Measurements from ENCODE around the gene ROR2. TPM values are rescaled to one million over a fixed set of nuclear protein-coding genes. Genes with fewer than 3 reads are reported as not detected.

The ROR2 gene
- total and polyA plus RNA-seq, 2 of the 8 experiments (the other 6 are each of a cell fraction or from before 2014, with no cell fraction given) = 2.7 to 4.3 TPM

- no peak for TF ChIP-seq ATF2 (IDR thresholded peaks at IDR 0.05; ENCODE audit: low read length)
- TF ChIP-seq TEAD4 (IDR thresholded peaks at IDR 0.05; ENCODE audit: low read depth, low read length) = no peak
- no peak for TF ChIP-seq JUND (IDR thresholded peaks at IDR 0.05; ENCODE audit: low read length)
- no peak for TF ChIP-seq RNF2 (IDR thresholded peaks at IDR 0.05; ENCODE audit: borderline replicate concordance, low read depth, low read length, missing control alignments, poor library complexity, severe bottlenecking)
- TF ChIP-seq SP4 (IDR thresholded peaks at IDR 0.05; ENCODE audit: low read length) = no peak
- TF ChIP-seq SIRT6 (IDR thresholded peaks at IDR 0.05; ENCODE audit: low read length) = no peak
- TF ChIP-seq GABPA (IDR thresholded peaks at IDR 0.05; ENCODE audit: borderline replicate concordance, insufficient read depth, low read length) = no peak
- TF ChIP-seq BACH1 (IDR thresholded peaks at IDR 0.05; ENCODE audit: low read length) = no peak
These were observed 216.9 kb downstream of the ROR2 start (continued) for GRCh38 chr9:91733006-91733624.

Measured in H1 (cell line).